K562 (cell line): ENCODE measurements around the gene MAP1LC3B2. TPM values are rescaled to one million over a fixed set of nuclear protein-coding genes. Genes with fewer than 3 reads are reported as not detected.

ENCODE experiments used
- ATAC-seq: fragments of 200-7000 bp; cut with Tn5 transposase; 3 replicates; pipeline ENCODE4 v1.9.1; 2020; ENCODE audit warnings: moderate library complexity
- BruUV-seq: library from RNA; stranded (reverse); fragments of 400-500 nt; replicated peaks from 2 replicates; lab custom pipeline; 2021; lab: Mats Ljungman, UMichigan
- CTCF ChIA-PET: fragments of 300-600 bp; formaldehyde crosslinking; extraction: SDS; loops from one replicate; lab custom pipeline; 2021; ENCODE audit warnings: low intra/inter-chr PET ratio; lab: Yijun Ruan, JAX
- POLR2A ChIA-PET: fragments of 300-600, 350-650 bp; sonication (Branson Sonifier 250); formaldehyde crosslinking; extraction: SDS; loops from one replicate; lab custom pipeline; 2021; ENCODE audit warnings: antibody characterized with exemption, inconsistent platforms; lab: Yijun Ruan, JAX
- DNase-seq, 4 experiments: peaks; one replicate each; pipeline versions ENCODE4 v3.0.0 to v3.0.0-alpha.2; 2011 to 2018; ENCODE audit warnings: low spot score in 3 of 4, mixed read lengths in 3 of 4; ENCODE audit errors: extremely low read depth in 1 of 4
- FAIRE-seq: peaks from 2 replicates; lab custom pipeline; 2011; peaks lifted over from hg19 to GRCh38; lab: Jason Lieb, UNC
- H2AFZ ChIP-seq: 2 replicates; pipeline ENCODE4 v1.6.0; 2011; ENCODE audit warnings: low read depth, low read length, control low read depth, inconsistent platforms
- H3K27ac ChIP-seq: fragments of 200-600 bp; 3 replicates; pipeline ENCODE4 v1.8.0; 2011; ENCODE audit warnings: low read depth, mild to moderate bottlenecking, control low read depth, inconsistent platforms, low read length, moderate library complexity, mixed read lengths; ENCODE audit errors: extremely low read depth
- H3K27me3 ChIP-seq, 2 experiments: fragments of 300-600 bp in 1 of 2; 2 replicates in 1 of 2; 3 replicates in 1 of 2; pipeline versions ENCODE4 v1.6.0 to v1.8.0; 2011; ENCODE audit warnings: inconsistent platforms in 2 of 2, low read length in 2 of 2, mild to moderate bottlenecking in 1 of 2, mixed read lengths in 1 of 2, moderate library complexity in 1 of 2; ENCODE audit not compliant: control insufficient read depth in 2 of 2, insufficient read depth in 2 of 2
- H3K36me3 ChIP-seq: fragments of 300-600 bp; 3 replicates; pipeline ENCODE4 v1.8.0; 2011; ENCODE audit warnings: mild to moderate bottlenecking, low read length, inconsistent platforms; ENCODE audit not compliant: control insufficient read depth, insufficient read depth
- H3K4me1 ChIP-seq, 2 experiments: fragments of 200-600 bp in 1 of 2; replicated peaks in 1 of 2; 2 replicates in 1 of 2; 3 replicates in 1 of 2; pipeline versions ENCODE4 v1.5.1 to v1.8.0; 2011; ENCODE audit warnings: inconsistent platforms in 2 of 2, low read length in 2 of 2, mild to moderate bottlenecking in 1 of 2, mixed read lengths in 1 of 2, moderate library complexity in 1 of 2; ENCODE audit not compliant: control insufficient read depth in 2 of 2, insufficient read depth in 2 of 2
- H3K4me2 ChIP-seq: 2 replicates; pipeline ENCODE4 v1.6.1; 2011; ENCODE audit warnings: low read length, control low read depth, inconsistent platforms, mixed read lengths; ENCODE audit not compliant: insufficient read depth
- H3K4me3 ChIP-seq: fragments of 200-600 bp; sonication (generic), shearing (Covaris generic); 2 replicates; pipeline ENCODE4 v1.5.1; 2016; ENCODE audit warnings: control low read depth, inconsistent platforms
- H3K79me2 ChIP-seq: fragments of 200-600 bp; 3 replicates; pipeline ENCODE4 v1.8.0; 2011; ENCODE audit warnings: low read length, inconsistent platforms; ENCODE audit not compliant: control insufficient read depth, insufficient read depth
- H3K9ac ChIP-seq, 2 experiments: 2 replicates each; pipeline versions ENCODE4 v1.6.0 to v1.6.1; 2011; ENCODE audit warnings: low read depth in 2 of 2, low read length in 2 of 2, control low read depth in 1 of 2, inconsistent platforms in 1 of 2, mild to moderate bottlenecking in 1 of 2, mixed read lengths in 1 of 2; ENCODE audit not compliant: insufficient read depth in 1 of 2
- H3K9me1 ChIP-seq: one replicate; pipeline ENCODE4 v1.6.0; 2011; ENCODE audit warnings: inconsistent platforms, mild to moderate bottlenecking, low read length, moderate library complexity; ENCODE audit not compliant: control insufficient read depth, insufficient read depth
- H3K9me3 ChIP-seq: replicated peaks from 2 replicates; pipeline ENCODE4 v1.5.1; 2011; ENCODE audit warnings: low read depth, low read length, inconsistent platforms; ENCODE audit not compliant: control insufficient read depth, insufficient read depth
- H4K20me1 ChIP-seq: replicated peaks from 2 replicates; pipeline ENCODE4 v1.6.1; 2011; ENCODE audit warnings: low read length, inconsistent platforms, mixed read lengths; ENCODE audit not compliant: control insufficient read depth, insufficient read depth
- HDAC3 ChIP-seq: fragments of 450-650 bp; IDR thresholded peaks from 2 replicates; pipeline ENCODE4 v1.6.1; 2018; ENCODE audit warnings: borderline replicate concordance, mild to moderate bottlenecking, moderate library complexity; ENCODE audit not compliant: partially characterized antibody
- KAT8 ChIP-seq: fragments of 450-650 bp; IDR thresholded peaks from 2 replicates; pipeline ENCODE4 v1.6.1; 2016; ENCODE audit warnings: low read depth, mild to moderate bottlenecking
- MAFG ChIP-seq: fragments of 450-650 bp; conservative IDR thresholded peaks from 2 replicates; pipeline ENCODE4 v1.6.1; 2016; ENCODE audit warnings: missing genetic modification characterization, missing compliant biosample characterization
- MCM3 ChIP-seq: fragments of 450-650 bp; IDR thresholded peaks from 2 replicates; pipeline ENCODE4 v1.6.1; 2016
- SP2 ChIP-seq: IDR thresholded peaks from 2 replicates; pipeline ENCODE4 v1.6.1; 2011; ENCODE audit warnings: mild to moderate bottlenecking, low read depth, low read length, moderate library complexity; ENCODE audit not compliant: poor library complexity, severe bottlenecking; ENCODE audit errors: extremely low read depth
- TCF7 ChIP-seq: sonication (generic); IDR thresholded peaks from 2 replicates; pipeline ENCODE4 v1.6.1; 2016; ENCODE audit warnings: antibody characterized with exemption, borderline replicate concordance
- ZC3H11A ChIP-seq: IDR thresholded peaks from 2 replicates; pipeline ENCODE4 v1.6.1; 2012; ENCODE audit warnings: low read depth, low read length, improper control_type of control experiment
- ZEB2 ChIP-seq: fragments of 450-650 bp; IDR thresholded peaks from 2 replicates; pipeline ENCODE4 v1.6.1; 2016
- WGBS: fragments of 100-300 bp; shearing (Covaris generic); methylation state at CpG from one replicate; pipeline ENCODE4 v1.1.6; 2016; ENCODE audit warnings: low coverage, mixed read lengths; ENCODE audit not compliant: insufficient coverage; ENCODE audit errors: missing lambda C conversion rate; 5-methylcytosine and 5-hydroxymethylcytosine counted together
- in situ Hi-C: fragments of 300-500 bp; cut with MboI; formaldehyde crosslinking; loops from 4 replicates; pipeline ENCODE4 v1.15.0; 2018; ENCODE audit warnings: inconsistent platforms, mixed read lengths
- intact Hi-C: fragments of 100-400 bp; cut with micrococcal nuclease; formaldehyde crosslinking; loops from 2 replicates; pipeline ENCODE4 v1.14.2; 2022
- polyA plus RNA-seq, 8 experiments: library from polyadenylated mRNA; depleted of rRNA in 4 of 8; stranded (reverse) in 5 of 8; unstranded in 3 of 8; fragments of >200 nt; fragmentation: Nextera tagmentation in 2 of 8; fragmentation: Illumina TruSeq in 1 of 8; extraction: Ambion mirVana in 2 of 8; extraction: Trizol in 1 of 8; gene quantifications; 2 replicates each; pipeline versions ENCODE4 v1.2.1 to v1.2.3, GENCODE V29; 2011 to 2014; ENCODE audit warnings: inconsistent platforms in 1 of 8, missing spikeins in 1 of 8
- total RNA-seq, 7 experiments: library from RNA; depleted of rRNA in 6 of 7; stranded (reverse); fragments of >200 nt in 6 of 7; fragmentation: Illumina TruSeq in 2 of 7; extraction: Trizol in 2 of 7; gene quantifications; 2 replicates each; pipeline versions ENCODE4 v1.2.1 to v1.2.3, GENCODE V29; 2011 to 2021; ENCODE audit warnings: low replicate concordance in 1 of 7
- TF ChIP-seq, protein P1 (sequence below): fragments of 250-450 bp; sonication (Bioruptor Pico); IDR thresholded peaks from 2 replicates; pipeline ENCODE4 v1.8.0; 2021; ENCODE audit warnings: moderate library complexity, mild to moderate bottlenecking, inconsistent platforms
- TF ChIP-seq, protein P2 (sequence below): fragments of 450-650 bp; IDR thresholded peaks from 2 replicates; pipeline ENCODE4 v1.7.1; 2018; ENCODE audit warnings: mild to moderate bottlenecking, low read depth; ENCODE audit not compliant: partially characterized antibody
- TF ChIP-seq, protein P3 (sequence below): fragments of 450-650 bp; IDR thresholded peaks from 2 replicates; pipeline ENCODE4 v1.6.1; 2018; ENCODE audit warnings: mild to moderate bottlenecking, low read depth; ENCODE audit not compliant: partially characterized antibody
- TF ChIP-seq, protein P4 (sequence below): fragments of 250-450 bp; sonication (Bioruptor Pico); IDR thresholded peaks from 2 replicates; pipeline ENCODE4 v1.8.0; 2022; ENCODE audit warnings: inconsistent platforms, mild to moderate bottlenecking, moderate library complexity, borderline replicate concordance
- TF ChIP-seq, protein P5 (sequence below): fragments of 450-650 bp; IDR thresholded peaks from 2 replicates; pipeline ENCODE4 v1.6.1; 2014; ENCODE audit warnings: low read depth, mild to moderate bottlenecking, moderate library complexity, borderline replicate concordance
- TF ChIP-seq, protein P6 (sequence below): fragments of 250-450 bp; sonication (Bioruptor Pico); IDR thresholded peaks from 2 replicates; pipeline ENCODE4 v1.4.0; 2020; ENCODE audit warnings: mild to moderate bottlenecking

The MAP1LC3B2 gene
- total and polyA plus RNA-seq, 9 of the 15 experiments (the other 6 are each of a cell fraction or from before 2014, with no cell fraction given) = 0.53 to 2.8 (median 0.76) TPM; not detected in 2

DNA sequence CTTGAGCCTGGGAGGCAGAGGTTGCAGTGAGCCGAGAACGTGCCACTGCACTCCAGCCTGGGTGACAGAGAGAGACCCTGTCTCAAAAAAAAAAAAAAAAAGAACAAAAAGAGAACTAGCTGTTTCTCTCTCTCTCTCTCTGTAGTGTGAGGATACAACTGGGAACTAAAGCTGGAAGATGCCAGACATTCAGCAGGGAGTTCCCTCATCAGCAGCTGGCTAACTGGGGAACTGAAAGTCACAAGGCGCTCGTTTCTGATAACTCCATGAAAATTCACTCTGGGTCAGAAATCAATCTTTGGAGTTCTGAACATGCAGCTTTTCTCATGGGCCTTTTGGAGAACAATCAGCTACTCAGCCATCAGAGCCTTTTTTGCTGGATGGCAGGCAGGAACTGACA is 43.5 kb upstream of the MAP1LC3B2 start:
- no peaks in the 10 kb centered on the region for H4K20me1 ChIP-seq
- DNase-seq = no peak
- H2AFZ ChIP-seq = no peak overlapping the region
- CTCF ChIA-PET = no interaction called here
- H3K4me1 ChIP-seq = peaks cover 0 to 2% of the 10 kb centered on the region in 2 experiments; a peak in 1 of 5 replicates
- intact Hi-C loops (no loop called here), in situ Hi-C loops (no loop called here)
- no peak overlapping the region for H3K4me2 ChIP-seq
- no peak overlapping the region for H3K27ac ChIP-seq
- H3K27me3 ChIP-seq = no peaks in the 10 kb centered on the region
- no peaks in the 10 kb centered on the region for H3K9me3 ChIP-seq
- WGBS = 75% methylated on average over 4 of the region's 4 CpGs
- H3K36me3 ChIP-seq = no peaks in the 10 kb centered on the region
- no peak overlapping the region for H3K4me3 ChIP-seq
- ATAC-seq = no peak
- no peaks in the 10 kb centered on the region for H3K9me1 ChIP-seq
- no peak overlapping the region for H3K9ac ChIP-seq
- no peaks in the 10 kb centered on the region for H3K79me2 ChIP-seq
- BruUV-seq = no TSS peak
- FAIRE-seq = no peak
- POLR2A ChIA-PET = interaction anchor here (0.9 kb wide), 1 partner anchor 38 kb away, joined by 3 read pairs; no protein-coding TSS in a partner anchor
- TF ChIP-seq ZC3H11A = no peak
- no peak for TF ChIP-seq KAT8
- TF ChIP-seq, protein P1, sequence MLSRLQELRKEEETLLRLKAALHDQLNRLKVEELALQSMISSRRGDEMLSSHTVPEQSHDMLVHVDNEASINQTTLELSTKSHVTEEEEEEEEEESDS (CRISPR knock-in tag) = no peak
- TF ChIP-seq, protein P2, sequence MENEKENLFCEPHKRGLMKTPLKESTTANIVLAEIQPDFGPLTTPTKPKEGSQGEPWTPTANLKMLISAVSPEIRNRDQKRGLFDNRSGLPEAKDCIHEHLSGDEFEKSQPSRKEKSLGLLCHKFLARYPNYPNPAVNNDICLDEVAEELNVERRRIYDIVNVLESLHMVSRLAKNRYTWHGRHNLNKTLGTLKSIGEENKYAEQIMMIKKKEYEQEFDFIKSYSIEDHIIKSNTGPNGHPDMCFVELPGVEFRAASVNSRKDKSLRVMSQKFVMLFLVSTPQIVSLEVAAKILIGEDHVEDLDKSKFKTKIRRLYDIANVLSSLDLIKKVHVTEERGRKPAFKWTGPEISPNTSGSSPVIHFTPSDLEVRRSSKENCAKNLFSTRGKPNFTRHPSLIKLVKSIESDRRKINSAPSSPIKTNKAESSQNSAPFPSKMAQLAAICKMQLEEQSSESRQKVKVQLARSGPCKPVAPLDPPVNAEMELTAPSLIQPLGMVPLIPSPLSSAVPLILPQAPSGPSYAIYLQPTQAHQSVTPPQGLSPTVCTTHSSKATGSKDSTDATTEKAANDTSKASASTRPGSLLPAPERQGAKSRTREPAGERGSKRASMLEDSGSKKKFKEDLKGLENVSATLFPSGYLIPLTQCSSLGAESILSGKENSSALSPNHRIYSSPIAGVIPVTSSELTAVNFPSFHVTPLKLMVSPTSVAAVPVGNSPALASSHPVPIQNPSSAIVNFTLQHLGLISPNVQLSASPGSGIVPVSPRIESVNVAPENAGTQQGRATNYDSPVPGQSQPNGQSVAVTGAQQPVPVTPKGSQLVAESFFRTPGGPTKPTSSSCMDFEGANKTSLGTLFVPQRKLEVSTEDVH = no peak
- no peak for TF ChIP-seq HDAC3
- TF ChIP-seq, protein P3, sequence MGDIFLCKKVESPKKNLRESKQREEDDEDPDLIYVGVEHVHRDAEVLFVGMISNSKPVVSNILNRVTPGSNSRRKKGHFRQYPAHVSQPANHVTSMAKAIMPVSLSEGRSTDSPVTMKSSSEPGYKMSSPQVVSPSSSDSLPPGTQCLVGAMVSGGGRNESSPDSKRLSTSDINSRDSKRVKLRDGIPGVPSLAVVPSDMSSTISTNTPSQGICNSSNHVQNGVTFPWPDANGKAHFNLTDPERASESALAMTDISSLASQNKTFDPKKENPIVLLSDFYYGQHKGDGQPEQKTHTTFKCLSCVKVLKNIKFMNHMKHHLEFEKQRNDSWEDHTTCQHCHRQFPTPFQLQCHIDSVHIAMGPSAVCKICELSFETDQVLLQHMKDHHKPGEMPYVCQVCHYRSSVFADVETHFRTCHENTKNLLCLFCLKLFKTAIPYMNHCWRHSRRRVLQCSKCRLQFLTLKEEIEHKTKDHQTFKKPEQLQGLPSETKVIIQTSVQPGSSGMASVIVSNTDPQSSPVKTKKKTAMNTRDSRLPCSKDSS = no peak
- no peak for TF ChIP-seq SP2
- TF ChIP-seq MAFG (tag) = no peak
- no peak for TF ChIP-seq MCM3
- no peak for TF ChIP-seq ZEB2
- TF ChIP-seq TCF7 = no peak
- TF ChIP-seq, protein P4, sequence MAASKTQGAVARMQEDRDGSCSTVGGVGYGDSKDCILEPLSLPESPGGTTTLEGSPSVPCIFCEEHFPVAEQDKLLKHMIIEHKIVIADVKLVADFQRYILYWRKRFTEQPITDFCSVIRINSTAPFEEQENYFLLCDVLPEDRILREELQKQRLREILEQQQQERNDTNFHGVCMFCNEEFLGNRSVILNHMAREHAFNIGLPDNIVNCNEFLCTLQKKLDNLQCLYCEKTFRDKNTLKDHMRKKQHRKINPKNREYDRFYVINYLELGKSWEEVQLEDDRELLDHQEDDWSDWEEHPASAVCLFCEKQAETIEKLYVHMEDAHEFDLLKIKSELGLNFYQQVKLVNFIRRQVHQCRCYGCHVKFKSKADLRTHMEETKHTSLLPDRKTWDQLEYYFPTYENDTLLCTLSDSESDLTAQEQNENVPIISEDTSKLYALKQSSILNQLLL = no peak
- TF ChIP-seq, protein P5, sequence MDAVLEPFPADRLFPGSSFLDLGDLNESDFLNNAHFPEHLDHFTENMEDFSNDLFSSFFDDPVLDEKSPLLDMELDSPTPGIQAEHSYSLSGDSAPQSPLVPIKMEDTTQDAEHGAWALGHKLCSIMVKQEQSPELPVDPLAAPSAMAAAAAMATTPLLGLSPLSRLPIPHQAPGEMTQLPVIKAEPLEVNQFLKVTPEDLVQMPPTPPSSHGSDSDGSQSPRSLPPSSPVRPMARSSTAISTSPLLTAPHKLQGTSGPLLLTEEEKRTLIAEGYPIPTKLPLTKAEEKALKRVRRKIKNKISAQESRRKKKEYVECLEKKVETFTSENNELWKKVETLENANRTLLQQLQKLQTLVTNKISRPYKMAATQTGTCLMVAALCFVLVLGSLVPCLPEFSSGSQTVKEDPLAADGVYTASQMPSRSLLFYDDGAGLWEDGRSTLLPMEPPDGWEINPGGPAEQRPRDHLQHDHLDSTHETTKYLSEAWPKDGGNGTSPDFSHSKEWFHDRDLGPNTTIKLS = no peak
- TF ChIP-seq, protein P6, sequence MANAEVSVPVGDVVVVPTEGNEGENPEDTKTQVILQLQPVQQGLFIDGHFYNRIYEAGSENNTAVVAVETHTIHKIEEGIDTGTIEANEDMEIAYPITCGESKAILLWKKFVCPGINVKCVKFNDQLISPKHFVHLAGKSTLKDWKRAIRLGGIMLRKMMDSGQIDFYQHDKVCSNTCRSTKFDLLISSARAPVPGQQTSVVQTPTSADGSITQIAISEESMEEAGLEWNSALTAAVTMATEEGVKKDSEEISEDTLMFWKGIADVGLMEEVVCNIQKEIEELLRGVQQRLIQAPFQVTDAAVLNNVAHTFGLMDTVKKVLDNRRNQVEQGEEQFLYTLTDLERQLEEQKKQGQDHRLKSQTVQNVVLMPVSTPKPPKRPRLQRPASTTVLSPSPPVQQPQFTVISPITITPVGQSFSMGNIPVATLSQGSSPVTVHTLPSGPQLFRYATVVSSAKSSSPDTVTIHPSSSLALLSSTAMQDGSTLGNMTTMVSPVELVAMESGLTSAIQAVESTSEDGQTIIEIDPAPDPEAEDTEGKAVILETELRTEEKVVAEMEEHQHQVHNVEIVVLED = no peak
